Left ventricle myocardium inferior (tissue), 1 donor: Measurements from ENCODE around the gene SDK1. TPM values are rescaled to one million over a fixed set of nuclear protein-coding genes. Genes with fewer than 3 reads are reported as not detected.

Source experiments
- DNase-seq: peaks from one replicate; pipeline ENCODE4 v3.0.0-alpha.2; 2020
- H3K27ac ChIP-seq: fragments of 200-600 bp; replicated peaks from 2 replicates; pipeline ENCODE4 v1.8.0; 2021
- H3K27me3 ChIP-seq: fragments of 200-600 bp; 2 replicates; pipeline ENCODE4 v1.8.0; 2021; ENCODE audit warnings: low read depth
- H3K36me3 ChIP-seq: fragments of 200-600 bp; 2 replicates; pipeline ENCODE4 v1.8.0; 2021
- H3K4me1 ChIP-seq: fragments of 200-600 bp; 2 replicates; pipeline ENCODE4 v1.8.0; 2021
- H3K4me3 ChIP-seq: fragments of 200-600 bp; 2 replicates; pipeline ENCODE4 v1.8.0; 2021; ENCODE audit warnings: mild to moderate bottlenecking, moderate library complexity
- H3K9me3 ChIP-seq: fragments of 200-600 bp; replicated peaks from 2 replicates; pipeline ENCODE4 v1.8.0; 2021
- intact Hi-C: fragments of 100-400 bp; cut with micrococcal nuclease; formaldehyde crosslinking; loops from one replicate; pipeline ENCODE4 v1.11.0; 2022
- total RNA-seq: library from RNA; stranded (reverse); fragmentation: NEBNext Ultra II Directional; extraction: Animal tissue kit (Norgen Biotek cat#: 25700); gene quantifications from one replicate; pipeline ENCODE4 v1.2.1, GENCODE V29; 2021
- TF ChIP-seq, protein P1 (sequence below): fragments of 200-600 bp; IDR thresholded peaks from 2 replicates; pipeline ENCODE4 v1.8.0; 2021; ENCODE audit warnings: antibody characterized with exemption, mild to moderate bottlenecking, borderline replicate concordance
- donor health status: DM: no; HTN: yes; CAD: no; lungs with severe emphysema.

The SDK1 gene
- total RNA-seq, 1 donor from 2014 or later = 1.3 TPM

DNA sequence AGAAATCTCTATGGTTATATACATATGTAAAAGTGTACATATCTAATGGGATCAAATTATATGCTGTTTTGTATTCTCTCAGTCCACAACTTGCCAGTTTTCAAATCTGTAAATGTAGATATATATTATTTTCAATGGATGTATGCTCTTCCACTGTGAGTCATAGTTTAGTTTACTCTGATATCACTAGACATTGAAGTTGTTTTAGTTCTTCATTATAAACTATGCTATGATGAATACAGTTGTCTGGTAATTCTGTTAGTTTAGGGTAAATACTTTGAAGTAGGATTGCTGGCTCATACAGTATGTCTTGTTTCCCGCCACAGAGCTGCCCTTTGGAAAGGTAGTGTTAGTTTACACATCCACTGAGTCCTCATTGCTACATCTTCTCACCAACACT, 25.2 kb downstream of the SDK1 start:
- Histone ChIP-seq H3K27me3 (no peaks in the 10 kb centered on the region), H3K9me3 (peaks cover 11% of the 10 kb centered on the region), H3K27ac (no peak overlapping the region), H3K4me1 (no peaks in the 10 kb centered on the region), H3K36me3 (no peaks in the 10 kb centered on the region), H3K4me3 (no peak overlapping the region)
- intact Hi-C loops = no loop called here
- TF ChIP-seq, protein P1, sequence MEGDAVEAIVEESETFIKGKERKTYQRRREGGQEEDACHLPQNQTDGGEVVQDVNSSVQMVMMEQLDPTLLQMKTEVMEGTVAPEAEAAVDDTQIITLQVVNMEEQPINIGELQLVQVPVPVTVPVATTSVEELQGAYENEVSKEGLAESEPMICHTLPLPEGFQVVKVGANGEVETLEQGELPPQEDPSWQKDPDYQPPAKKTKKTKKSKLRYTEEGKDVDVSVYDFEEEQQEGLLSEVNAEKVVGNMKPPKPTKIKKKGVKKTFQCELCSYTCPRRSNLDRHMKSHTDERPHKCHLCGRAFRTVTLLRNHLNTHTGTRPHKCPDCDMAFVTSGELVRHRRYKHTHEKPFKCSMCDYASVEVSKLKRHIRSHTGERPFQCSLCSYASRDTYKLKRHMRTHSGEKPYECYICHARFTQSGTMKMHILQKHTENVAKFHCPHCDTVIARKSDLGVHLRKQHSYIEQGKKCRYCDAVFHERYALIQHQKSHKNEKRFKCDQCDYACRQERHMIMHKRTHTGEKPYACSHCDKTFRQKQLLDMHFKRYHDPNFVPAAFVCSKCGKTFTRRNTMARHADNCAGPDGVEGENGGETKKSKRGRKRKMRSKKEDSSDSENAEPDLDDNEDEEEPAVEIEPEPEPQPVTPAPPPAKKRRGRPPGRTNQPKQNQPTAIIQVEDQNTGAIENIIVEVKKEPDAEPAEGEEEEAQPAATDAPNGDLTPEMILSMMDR = no peak
- DNase-seq = no peak

DNA sequence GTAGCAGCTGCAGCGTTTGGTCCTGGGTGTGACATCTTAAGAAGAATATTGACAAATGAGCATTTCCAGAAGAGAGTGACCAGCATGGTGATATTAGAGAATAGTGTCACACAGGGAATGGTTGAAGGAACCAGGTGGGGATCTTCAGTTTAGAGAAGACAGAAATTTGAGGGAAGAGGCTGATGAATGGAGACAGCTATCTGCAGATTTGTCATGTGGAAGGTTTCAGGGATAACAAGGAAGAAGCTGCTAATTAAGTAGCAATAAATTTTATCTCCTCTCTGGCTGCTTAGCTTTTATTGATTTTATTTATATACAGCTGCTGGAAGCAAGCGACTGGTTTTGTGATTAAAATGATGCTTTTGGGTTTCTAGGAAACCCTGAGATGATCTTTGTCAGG, 26.0 kb downstream of the SDK1 start:
- Histone ChIP-seq H3K4me3 (no peak overlapping the region), H3K9me3 (peaks cover 11% of the 10 kb centered on the region), H3K36me3 (no peaks in the 10 kb centered on the region), H3K27ac (no peak overlapping the region), H3K4me1 (no peaks in the 10 kb centered on the region), H3K27me3 (no peaks in the 10 kb centered on the region)
- TF ChIP-seq, protein P1 = no peak
- no peak for DNase-seq
- intact Hi-C loops = no loop called here

DNA sequence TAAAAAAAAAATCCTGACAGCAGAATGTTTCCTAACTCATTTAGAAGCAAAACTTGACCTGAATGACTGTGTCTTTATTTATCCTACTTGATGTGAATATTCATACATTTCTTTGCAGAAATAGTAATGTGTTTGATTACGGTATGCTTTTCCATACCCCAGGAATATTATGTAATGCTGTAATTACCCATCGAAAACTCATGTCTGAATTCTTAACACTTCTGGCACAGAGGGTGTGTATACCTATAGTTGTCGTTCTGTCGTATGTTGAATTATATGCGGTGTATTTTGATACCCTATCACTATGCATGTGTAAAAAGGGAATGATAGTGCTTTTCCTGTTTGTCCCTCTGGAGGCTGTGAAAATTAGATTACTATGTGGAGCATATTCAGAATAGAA, 26.6 kb downstream of the SDK1 start:
- TF ChIP-seq, protein P1 = no peak
- intact Hi-C loops = no loop called here
- DNase-seq = no peak
- Histone ChIP-seq H3K27ac (no peak overlapping the region), H3K4me1 (no peaks in the 10 kb centered on the region), H3K36me3 (no peaks in the 10 kb centered on the region), H3K9me3 (peaks cover 11% of the 10 kb centered on the region), H3K27me3 (no peaks in the 10 kb centered on the region), H3K4me3 (no peak overlapping the region)

DNA sequence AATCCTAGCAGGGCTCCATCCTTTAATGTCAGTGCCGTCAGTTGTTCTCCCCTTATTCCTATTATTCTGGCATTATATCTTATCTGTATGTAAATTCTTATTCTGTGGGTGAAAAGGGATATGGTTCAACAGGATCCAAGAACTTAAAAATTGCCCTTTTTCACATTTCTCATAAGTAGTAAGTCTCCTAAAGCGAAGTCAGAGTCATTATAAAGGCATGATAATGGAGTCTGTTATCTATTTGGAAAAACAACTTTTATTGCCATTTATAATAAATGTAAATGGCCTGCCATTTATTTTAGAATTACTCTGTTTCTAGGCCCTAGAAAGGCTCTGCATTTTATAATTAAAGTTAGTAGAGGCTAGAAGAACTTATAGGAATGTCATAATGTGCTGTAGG, 31.3 kb downstream of the SDK1 start:
- Histone ChIP-seq H3K36me3 (no peaks in the 10 kb centered on the region), H3K4me3 (no peak overlapping the region), H3K27ac (no peak overlapping the region), H3K9me3 (no peaks in the 10 kb centered on the region), H3K27me3 (peaks cover 16% of the 10 kb centered on the region), H3K4me1 (no peaks in the 10 kb centered on the region)
- TF ChIP-seq, protein P1 = no peak
- no peak for DNase-seq
- intact Hi-C loops = no loop called here

DNA sequence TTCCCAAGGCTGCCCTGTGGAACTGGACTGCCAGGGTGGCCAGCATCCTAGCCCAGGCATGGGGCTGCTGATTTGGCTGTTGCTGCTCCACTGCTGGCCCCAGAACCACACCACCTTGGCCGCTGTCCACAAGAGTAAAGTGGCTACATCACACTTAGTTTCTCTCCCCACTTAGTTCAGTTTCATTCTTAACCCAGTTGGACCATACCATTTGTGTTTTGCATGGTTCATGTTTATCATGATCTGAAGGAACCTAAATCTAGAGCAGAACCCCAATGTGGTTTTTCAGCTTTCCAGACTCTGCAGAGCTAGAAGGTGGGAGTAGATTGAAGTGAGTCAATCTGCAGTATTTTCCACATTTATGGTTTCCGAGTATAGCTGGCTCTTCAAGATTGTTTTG, 32.8 kb downstream of the SDK1 start:
- intact Hi-C loops = no loop called here

More for the DNA sequence above, 32.8 kb downstream of the SDK1 start:
- no peak for DNase-seq
- Histone ChIP-seq H3K9me3 (no peaks in the 10 kb centered on the region), H3K27ac (no peak overlapping the region), H3K4me3 (no peak overlapping the region), H3K36me3 (no peaks in the 10 kb centered on the region), H3K4me1 (no peaks in the 10 kb centered on the region), H3K27me3 (peaks cover 16% of the 10 kb centered on the region)
- TF ChIP-seq, protein P1 = no peak
